BLaER1 (cell line): ENCODE results near the gene TNS3.

Source experiments
- H3K27ac ChIP-seq: shearing (Covaris generic); formaldehyde crosslinking; 2 replicates; pipeline ENCODE4 v1.8.1; 2022
- H3K27me3 ChIP-seq: shearing (Covaris generic); formaldehyde crosslinking; 2 replicates; pipeline ENCODE4 v1.8.1; 2022
- H3K36me3 ChIP-seq: shearing (Covaris generic); formaldehyde crosslinking; 2 replicates; pipeline ENCODE4 v1.8.1; 2022
- H3K4me1 ChIP-seq: shearing (Covaris generic); formaldehyde crosslinking; 2 replicates; pipeline ENCODE4 v1.8.1; 2022
- H3K4me2 ChIP-seq: shearing (Covaris generic); formaldehyde crosslinking; 2 replicates; pipeline ENCODE4 v1.8.1; 2022
- H3K4me3 ChIP-seq: shearing (Covaris generic); formaldehyde crosslinking; 2 replicates; pipeline ENCODE4 v1.8.1; 2022
- H3K9ac ChIP-seq: shearing (Covaris generic); formaldehyde crosslinking; 2 replicates; pipeline ENCODE4 v1.8.1; 2022
- H3K9me3 ChIP-seq: shearing (Covaris generic); formaldehyde crosslinking; 2 replicates; pipeline ENCODE4 v1.8.1; 2022
- H4K20me1 ChIP-seq: shearing (Covaris generic); formaldehyde crosslinking; 2 replicates; pipeline ENCODE4 v1.8.1; 2022
- Cebpa-rat ChIP-seq: shearing (Covaris generic); IDR thresholded peaks from 2 replicates; pipeline ENCODE4 v1.8.1; 2022

TNS3 gene

DNA sequence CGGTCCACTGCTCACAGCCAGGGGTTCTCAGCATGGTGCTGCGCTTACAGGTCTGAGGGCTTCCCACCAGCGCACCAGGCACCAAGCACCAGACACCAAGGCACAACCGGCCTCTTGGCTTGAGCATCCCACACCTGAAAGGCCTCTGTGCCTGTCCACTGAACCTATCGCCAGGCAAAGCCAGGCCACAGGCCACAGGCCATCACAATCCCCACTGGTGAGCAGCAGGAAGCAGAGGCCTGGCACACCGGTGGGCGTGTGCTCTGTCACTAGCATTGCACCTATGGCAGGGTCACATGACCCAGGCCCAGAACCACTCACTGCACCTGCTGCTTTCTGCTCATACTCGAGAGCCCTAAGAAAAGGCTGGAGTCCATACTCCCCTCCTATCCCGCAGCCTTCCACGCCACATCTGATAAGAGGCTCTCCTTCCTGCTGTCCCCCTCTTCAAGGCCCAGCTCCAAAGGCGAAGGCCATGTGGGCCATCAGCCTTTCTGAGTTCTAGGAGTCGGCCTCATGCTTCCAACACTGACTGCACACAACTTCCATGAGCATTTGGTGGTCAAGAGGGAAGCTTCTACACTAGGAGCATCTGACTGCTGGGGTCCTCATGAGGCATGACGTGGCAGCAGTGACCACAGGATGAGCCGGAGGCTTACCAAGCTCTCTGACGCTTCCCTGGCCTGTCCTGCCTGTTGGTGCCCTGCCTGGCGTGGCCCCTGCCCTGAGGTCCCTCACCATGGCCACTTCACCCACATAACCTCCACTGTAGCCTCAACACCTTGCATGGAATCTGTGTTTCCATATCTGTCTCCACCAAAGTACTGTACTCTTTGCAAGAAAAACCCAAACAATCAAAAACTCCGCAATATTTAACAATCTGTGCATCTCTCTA lies 166.3 kb downstream of the TNS3 start:
- Histone ChIP-seq H3K4me3 (no peak overlapping the region), H3K9ac (no peak overlapping the region), H3K36me3 (peaks cover 56% of the 10 kb centered on the region), H4K20me1 (no peaks in the 10 kb centered on the region), H3K9me3 (peaks cover 10% of the 10 kb centered on the region; the same call in 1 of the 2 replicates), H3K4me2 (no peak overlapping the region), H3K4me1 (no peaks in the 10 kb centered on the region), H3K27ac (no peak overlapping the region), H3K27me3 (no peaks in the 10 kb centered on the region)
- no peak for TF ChIP-seq Cebpa-rat

DNA sequence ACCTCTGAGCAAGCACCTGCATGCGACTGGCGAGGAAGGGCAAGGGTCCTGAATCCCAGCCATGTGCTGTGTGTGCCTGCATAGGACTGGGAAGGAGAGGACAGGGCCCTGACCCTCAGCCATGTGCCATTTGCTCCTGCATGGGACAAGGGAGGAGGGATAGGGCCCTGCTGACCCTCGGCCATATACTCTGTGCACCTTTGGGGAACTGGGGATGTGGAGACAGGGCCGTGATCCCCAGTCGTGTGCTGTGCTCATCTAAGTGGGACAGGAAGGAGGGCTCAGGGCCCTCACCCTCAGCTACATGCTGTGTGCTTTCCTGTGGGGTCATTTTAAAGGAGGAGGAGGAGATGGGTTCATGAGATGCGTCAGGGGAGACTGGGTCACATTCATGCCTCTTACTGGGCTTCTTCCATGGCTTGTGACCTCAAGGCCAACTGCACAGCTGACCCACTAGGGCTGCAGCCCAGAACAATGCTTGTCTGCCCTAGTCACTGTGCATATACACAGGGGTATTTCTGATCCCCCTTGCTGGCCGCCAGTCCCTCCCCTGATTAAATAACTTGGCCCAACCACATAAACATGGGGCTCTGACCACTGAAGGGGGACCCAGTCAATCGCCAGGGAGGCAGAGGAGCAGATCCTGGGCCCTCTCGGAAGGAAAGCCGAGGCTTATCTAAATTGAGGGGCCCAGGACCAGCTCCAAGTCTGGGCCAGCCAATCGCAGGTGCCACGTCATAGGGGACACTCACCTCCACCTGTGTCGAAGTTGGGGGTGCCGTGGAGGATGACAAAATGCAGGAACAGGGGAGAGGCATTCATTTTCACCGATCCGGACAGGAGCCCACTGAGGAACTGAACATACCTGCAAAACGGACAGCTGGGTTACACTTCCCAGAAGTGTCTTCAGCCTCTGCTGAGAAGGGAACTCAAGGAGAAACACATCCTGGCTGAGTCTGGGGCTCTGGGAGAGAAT lies 167.3 kb downstream of the TNS3 start:
- H3K27ac ChIP-seq = no peak overlapping the region
- H3K9ac ChIP-seq = no peak overlapping the region
- no peaks in the 10 kb centered on the region for H3K4me1 ChIP-seq
- no peak for TF ChIP-seq Cebpa-rat
- no peaks in the 10 kb centered on the region for H3K27me3 ChIP-seq
- no peak overlapping the region for H3K4me3 ChIP-seq
- H3K4me2 ChIP-seq = no peak overlapping the region
- H4K20me1 ChIP-seq = no peaks in the 10 kb centered on the region
- H3K9me3 ChIP-seq = 0 out of 2 replicates have a peak, but pooled peaks cover under 1% of the 10 kb centered on the region
- peaks cover 58% of the 10 kb centered on the region for H3K36me3 ChIP-seq

DNA sequence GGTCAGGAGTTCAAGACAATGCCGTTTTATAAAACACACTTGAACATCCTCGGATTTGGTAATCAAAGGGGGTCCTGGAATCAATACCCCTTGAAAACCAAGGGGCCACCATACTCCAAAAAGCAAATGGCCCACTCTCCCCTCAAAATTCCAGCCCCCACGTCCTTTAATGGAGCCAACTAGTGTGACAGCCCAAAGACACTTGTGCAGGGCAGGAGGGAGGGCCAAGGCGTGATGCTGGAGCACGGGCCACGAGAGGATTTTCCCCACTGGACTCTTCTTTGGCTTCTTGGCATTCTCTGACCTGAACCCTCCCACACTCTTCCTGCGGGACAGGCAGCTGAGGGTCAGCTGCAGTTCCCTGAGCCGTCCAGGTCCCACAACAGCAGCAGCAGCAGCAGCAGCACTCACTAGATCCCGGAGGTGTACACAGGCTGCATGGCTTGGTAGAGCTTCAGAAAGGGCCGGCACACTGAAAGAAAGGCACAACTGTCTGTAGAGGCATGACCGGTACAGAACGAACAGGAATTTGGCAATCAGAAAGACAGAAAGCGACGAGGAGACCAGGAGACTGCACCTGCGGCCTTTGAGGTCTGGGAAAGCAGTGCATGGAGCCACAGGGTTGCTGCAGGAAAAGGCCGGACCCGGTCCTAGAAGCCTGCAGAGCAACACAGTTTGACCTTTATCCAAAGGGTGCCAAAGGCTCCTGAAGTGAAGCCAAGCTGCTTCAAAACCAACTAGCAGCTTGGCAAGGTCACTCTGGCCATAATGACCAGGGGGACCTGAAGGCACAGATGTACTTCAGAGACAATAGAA lies 168.2 kb downstream of the TNS3 start:
- Histone ChIP-seq H3K4me2 (no peak overlapping the region), H3K9ac (no peak overlapping the region), H3K4me1 (no peaks in the 10 kb centered on the region), H4K20me1 (no peaks in the 10 kb centered on the region), H3K27me3 (no peaks in the 10 kb centered on the region), H3K9me3 (no peaks in the 10 kb centered on the region), H3K4me3 (no peak overlapping the region), H3K36me3 (peaks cover 62% of the 10 kb centered on the region), H3K27ac (no peak overlapping the region)
- no peak for TF ChIP-seq Cebpa-rat

DNA sequence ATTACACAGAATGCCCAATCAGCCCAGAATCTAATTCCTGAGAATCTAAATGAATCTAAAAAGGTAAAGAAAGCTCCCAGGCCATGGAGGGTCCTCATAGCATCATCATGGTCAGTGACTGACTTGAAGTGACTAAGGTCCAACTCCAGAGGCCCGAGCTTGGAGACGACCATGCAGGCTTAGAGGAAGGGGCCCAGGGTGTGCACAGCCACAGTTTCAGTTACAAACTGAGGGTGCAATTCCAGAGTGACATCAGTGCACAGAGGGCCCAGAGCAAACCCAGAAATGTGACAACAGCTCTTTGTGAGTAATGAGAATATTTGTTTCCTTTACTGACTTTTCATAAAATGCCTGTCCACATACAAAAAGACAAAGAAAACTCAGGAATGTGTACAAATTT lies 170.0 kb downstream of the TNS3 start:
- Histone ChIP-seq H4K20me1 (no peaks in the 10 kb centered on the region), H3K9ac (no peak overlapping the region), H3K4me2 (no peak overlapping the region), H3K27ac (no peak overlapping the region), H3K9me3 (no peaks in the 10 kb centered on the region), H3K4me3 (no peak overlapping the region), H3K36me3 (peaks cover 71% of the 10 kb centered on the region), H3K4me1 (no peaks in the 10 kb centered on the region), H3K27me3 (no peaks in the 10 kb centered on the region)
- no peak for TF ChIP-seq Cebpa-rat

DNA sequence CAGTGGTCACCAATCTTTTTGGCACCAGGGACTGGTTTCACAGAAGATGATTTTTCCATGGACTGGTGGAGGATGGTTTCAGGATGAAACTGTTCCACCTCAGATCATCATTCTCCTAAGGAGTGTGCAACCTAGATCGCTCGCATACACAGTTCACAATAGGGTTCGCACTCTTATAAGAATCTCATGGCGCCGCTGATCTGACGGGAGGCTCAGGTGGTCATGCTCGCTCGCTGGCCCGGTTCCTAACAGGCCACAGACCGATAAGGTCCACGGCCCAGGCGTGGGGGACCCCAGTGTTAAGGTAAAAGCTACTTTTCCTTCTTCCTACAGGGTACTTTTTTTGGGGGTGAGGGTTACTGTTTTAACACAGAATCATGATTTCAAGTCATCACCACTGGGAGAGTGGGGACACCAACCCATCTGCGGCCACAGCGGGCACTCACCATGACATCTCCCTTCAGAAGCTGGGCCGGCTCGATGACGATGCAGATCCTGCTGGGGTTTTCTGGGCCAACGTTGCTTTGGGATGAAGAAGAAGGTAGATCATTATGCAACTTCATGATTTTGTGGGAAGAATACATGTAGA lies 170.5 kb downstream of the TNS3 start:
- Histone ChIP-seq H3K4me2 (no peak overlapping the region), H4K20me1 (no peaks in the 10 kb centered on the region), H3K4me1 (no peaks in the 10 kb centered on the region), H3K27ac (no peak overlapping the region), H3K27me3 (no peaks in the 10 kb centered on the region), H3K9me3 (no peaks in the 10 kb centered on the region), H3K36me3 (peaks cover 71% of the 10 kb centered on the region), H3K9ac (no peak overlapping the region), H3K4me3 (no peak overlapping the region)
- TF ChIP-seq Cebpa-rat = no peak

DNA sequence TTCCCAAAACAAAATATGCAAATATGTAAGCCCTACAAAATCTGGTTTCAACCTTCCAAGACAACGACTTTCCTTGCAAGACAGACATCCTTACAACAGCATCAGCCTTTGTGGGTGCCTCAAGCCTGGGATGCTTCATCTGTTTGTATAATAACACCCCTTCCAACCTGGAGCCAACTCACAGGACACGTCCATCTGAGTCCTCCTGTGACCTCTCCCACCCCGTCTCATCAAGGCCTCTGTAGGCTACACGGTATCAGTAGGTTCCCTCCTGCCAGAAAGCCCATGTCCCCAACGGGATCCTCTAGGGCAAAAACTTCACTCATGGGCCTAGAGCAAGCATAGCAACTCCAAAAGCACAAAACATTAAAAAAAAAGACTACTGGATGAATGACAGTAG lies 173.2 kb downstream of the TNS3 start:
- Histone ChIP-seq H3K4me1 (peaks cover 7% of the 10 kb centered on the region; the same call in 1 of the 2 replicates), H3K36me3 (peaks cover 55% of the 10 kb centered on the region), H3K9ac (no peak overlapping the region), H3K9me3 (no peaks in the 10 kb centered on the region), H3K27ac (no peak overlapping the region), H3K4me2 (no peak overlapping the region), H3K27me3 (no peaks in the 10 kb centered on the region), H4K20me1 (no peaks in the 10 kb centered on the region), H3K4me3 (no peak overlapping the region)
- no peak for TF ChIP-seq Cebpa-rat

DNA sequence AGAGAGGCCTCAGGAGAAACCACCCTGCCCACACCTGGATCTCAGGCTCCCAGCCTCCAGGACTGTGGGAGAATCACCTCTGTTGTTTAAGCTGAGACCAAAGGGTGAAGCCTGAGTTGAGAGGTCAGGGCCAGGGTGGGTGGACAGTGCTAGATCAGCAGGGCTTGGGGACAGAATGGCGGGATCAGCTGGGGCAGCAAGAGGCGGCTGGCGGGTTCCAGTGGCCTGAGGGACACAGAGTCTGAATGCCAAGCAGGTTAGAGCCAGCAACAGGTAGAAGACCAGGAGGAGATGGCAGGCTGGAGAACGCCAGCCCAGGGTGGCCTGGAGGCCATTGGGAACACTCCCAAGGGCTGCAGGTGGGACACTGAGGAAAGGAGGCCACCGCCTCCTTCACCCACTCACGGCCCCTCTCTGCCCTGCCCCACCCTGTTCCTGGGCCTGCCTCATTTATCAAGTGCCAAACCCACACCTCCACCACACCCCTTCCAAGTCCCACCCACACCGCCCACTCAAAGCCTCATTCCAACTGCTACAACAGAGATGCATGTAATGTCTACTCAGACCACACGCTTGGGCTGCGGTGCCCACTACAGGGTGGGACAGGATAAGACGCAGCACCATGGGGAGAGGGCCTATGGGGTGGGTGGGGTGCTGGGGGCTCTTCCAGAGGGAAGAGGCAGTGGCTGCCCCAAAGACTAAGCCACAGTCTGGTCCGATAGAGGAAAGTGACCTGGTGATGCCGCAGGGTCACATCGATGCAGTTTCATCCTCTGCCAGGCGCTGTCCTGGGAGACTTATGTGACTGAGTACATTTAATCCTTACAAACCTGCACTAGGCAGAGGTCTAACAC lies 173.9 kb downstream of the TNS3 start:
- H3K9me3 ChIP-seq = no peaks in the 10 kb centered on the region
- H3K27ac ChIP-seq = no peak overlapping the region
- H3K4me3 ChIP-seq = no peak overlapping the region
- no peak overlapping the region for H3K9ac ChIP-seq
- H3K4me2 ChIP-seq = no peak overlapping the region
- H3K4me1 ChIP-seq = peaks cover 7% of the 10 kb centered on the region; the same call in 1 of the 2 replicates
- TF ChIP-seq Cebpa-rat = no peak
- H3K27me3 ChIP-seq = no peaks in the 10 kb centered on the region
- no peaks in the 10 kb centered on the region for H4K20me1 ChIP-seq
- peaks cover 52% of the 10 kb centered on the region for H3K36me3 ChIP-seq

DNA sequence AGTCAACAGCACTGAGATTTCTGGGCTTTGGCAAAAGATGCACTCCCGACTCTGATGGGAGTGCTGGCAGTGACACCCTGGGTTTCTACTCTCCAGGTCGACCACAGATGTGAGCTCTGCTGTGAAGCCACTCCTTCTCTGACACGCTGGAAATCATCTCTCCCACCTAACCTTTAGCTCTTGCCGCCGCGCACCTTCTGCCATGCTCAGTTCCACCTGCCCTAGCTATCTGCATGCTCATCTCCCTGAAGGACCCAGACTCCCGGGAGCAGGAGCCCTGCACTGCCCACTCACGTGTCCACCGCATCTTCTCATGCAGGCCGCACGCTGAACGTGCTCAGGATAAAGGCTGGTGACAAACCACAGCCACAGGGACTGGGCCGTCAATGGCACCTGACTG lies 174.8 kb downstream of the TNS3 start:
- TF ChIP-seq Cebpa-rat = no peak
- no peak overlapping the region for H3K4me3 ChIP-seq
- no peak overlapping the region for H3K4me2 ChIP-seq
- H3K4me1 ChIP-seq = peaks cover 7% of the 10 kb centered on the region; the same call in 1 of the 2 replicates
- H3K9me3 ChIP-seq = no peaks in the 10 kb centered on the region
- no peaks in the 10 kb centered on the region for H3K27me3 ChIP-seq
- no peaks in the 10 kb centered on the region for H4K20me1 ChIP-seq
- H3K36me3 ChIP-seq = peaks cover 56% of the 10 kb centered on the region
- no peak overlapping the region for H3K27ac ChIP-seq
- no peak overlapping the region for H3K9ac ChIP-seq
